ENCODE results near the gene SLC16A13. TPM values are rescaled to one million over a fixed set of nuclear protein-coding genes. Genes with fewer than 3 reads are reported as not detected.

Gene SLC16A13
- total RNA-seq, 1 donor from 2014 or later = 3.4 TPM

- Histone ChIP-seq H3K4me3 (ENCODE audit: low read depth, low read length) (no peak overlapping the region), H3K36me3 (ENCODE audit: control insufficient read depth, insufficient read depth, low read length) (no peaks in the 10 kb centered on the region), H3K27me3 (ENCODE audit: control insufficient read depth, insufficient read depth, low read length) (peaks cover 5% of the 10 kb centered on the region)
- no peak for DNase-seq (ENCODE audit: low read depth)
- TF ChIP-seq, protein P1, sequence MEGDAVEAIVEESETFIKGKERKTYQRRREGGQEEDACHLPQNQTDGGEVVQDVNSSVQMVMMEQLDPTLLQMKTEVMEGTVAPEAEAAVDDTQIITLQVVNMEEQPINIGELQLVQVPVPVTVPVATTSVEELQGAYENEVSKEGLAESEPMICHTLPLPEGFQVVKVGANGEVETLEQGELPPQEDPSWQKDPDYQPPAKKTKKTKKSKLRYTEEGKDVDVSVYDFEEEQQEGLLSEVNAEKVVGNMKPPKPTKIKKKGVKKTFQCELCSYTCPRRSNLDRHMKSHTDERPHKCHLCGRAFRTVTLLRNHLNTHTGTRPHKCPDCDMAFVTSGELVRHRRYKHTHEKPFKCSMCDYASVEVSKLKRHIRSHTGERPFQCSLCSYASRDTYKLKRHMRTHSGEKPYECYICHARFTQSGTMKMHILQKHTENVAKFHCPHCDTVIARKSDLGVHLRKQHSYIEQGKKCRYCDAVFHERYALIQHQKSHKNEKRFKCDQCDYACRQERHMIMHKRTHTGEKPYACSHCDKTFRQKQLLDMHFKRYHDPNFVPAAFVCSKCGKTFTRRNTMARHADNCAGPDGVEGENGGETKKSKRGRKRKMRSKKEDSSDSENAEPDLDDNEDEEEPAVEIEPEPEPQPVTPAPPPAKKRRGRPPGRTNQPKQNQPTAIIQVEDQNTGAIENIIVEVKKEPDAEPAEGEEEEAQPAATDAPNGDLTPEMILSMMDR (IDR thresholded peaks at IDR 0.05; ENCODE audit: insufficient read depth, low read length, poor library complexity, severe bottlenecking) = no peak
Measured at GRCh38 chr17:7077911-7078546, 42.2 kb downstream of the SLC16A13 start.

- Histone ChIP-seq H3K4me3 (ENCODE audit: low read depth, low read length) (no peak overlapping the region), H3K36me3 (ENCODE audit: control insufficient read depth, insufficient read depth, low read length) (no peaks in the 10 kb centered on the region), H3K27me3 (ENCODE audit: control insufficient read depth, insufficient read depth, low read length) (peaks cover 5% of the 10 kb centered on the region)
- TF ChIP-seq, protein P1 (IDR thresholded peaks at IDR 0.05; ENCODE audit: insufficient read depth, low read length, poor library complexity, severe bottlenecking) = no peak
- no peak for DNase-seq (ENCODE audit: low read depth)
Measured at GRCh38 chr17:7078711-7079110, 42.9 kb downstream of the SLC16A13 start.

GRCh38 chr17:7079581-7080455 is 44.0 kb downstream of the SLC16A13 start, which contains the start of gene CLEC10A:
Gene CLEC10A, minus strand, starts transcription at chr17:7080251. Its CDS starts 1,439 bp downstream, at chr17:7078812.
- Histone ChIP-seq H3K4me3 (ENCODE audit: low read depth, low read length) (no peak within 1 kb of the TSS), H3K36me3 (ENCODE audit: control insufficient read depth, insufficient read depth, low read length) (no peaks in the 10 kb centered on the region), H3K27me3 (ENCODE audit: control insufficient read depth, insufficient read depth, low read length) (peaks cover 2% of the 10 kb centered on the region)
- TF ChIP-seq, protein P1 (IDR thresholded peaks at IDR 0.05; ENCODE audit: insufficient read depth, low read length, poor library complexity, severe bottlenecking) = no peak
- no peak for DNase-seq (ENCODE audit: low read depth)

DNA sequence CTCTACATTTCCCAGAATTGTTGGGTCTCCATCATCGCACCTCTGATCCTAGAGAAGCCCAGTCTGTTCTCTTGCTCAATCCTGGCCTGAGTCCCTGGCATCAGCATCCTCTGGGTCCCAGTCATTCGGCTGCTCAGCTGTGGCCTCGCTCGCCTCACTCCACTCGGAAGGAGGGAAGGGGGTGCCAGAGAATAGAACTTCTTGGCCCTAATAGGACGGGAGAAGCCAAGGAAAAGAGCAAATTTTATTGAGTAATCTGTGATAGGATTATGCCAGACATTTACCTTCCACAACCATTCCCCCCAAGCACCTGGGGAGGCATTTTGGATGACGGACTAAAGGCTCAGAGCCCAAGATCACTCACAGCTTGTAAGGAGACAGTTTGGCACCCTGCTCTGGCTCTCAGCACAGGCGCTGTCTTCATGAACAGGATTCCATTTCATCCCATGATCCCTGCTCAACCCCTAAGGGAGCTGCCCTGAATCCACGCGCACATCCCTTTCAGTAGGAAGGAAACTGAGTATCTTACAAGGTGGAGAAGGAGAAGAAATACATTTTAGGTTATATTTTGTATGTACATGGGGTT is 44.7 kb downstream of the SLC16A13 start:
- no peak overlapping the region for H3K4me3 ChIP-seq (ENCODE audit: low read depth, low read length)
- H3K36me3 ChIP-seq (ENCODE audit: control insufficient read depth, insufficient read depth, low read length) = no peaks in the 10 kb centered on the region
- H3K27me3 ChIP-seq (ENCODE audit: control insufficient read depth, insufficient read depth, low read length) = peaks cover 2% of the 10 kb centered on the region
- no peak for DNase-seq (ENCODE audit: low read depth)
- TF ChIP-seq, protein P1 (IDR thresholded peaks at IDR 0.05; ENCODE audit: insufficient read depth, low read length, poor library complexity, severe bottlenecking) = no peak

DNA sequence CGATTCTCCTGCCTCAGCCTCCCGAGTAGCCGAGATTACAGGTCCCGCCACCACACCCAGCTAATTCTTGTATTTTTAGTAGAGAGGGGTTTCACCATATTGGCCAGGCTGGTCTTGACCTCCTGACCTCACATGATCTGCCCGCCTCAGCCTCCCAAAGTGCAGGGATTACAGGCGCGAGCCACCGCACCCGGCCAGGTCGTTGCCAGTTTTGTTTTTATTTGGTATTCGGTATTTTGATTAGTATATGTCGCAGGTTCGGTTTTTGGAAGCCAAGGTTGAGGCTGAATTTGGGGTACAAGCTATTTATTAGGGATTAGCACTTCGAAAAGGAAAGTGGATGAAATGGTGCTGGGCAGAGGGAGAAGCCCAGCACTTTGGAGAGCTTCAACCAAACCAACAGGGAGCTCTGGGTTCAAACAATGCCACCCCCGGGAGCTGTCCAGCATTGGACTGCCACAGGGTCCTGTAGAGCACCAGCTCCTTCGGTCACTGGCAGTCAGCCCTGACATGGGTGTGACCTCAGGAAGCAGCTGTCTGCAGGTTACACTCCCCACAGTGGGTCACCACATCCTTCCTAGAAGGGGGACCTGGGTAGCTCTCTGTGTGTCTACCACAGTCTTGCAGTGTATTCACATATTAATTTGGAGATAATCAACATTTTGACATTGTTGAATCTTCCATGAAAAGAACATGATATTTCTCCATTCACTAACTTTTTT is 45.7 kb downstream of the SLC16A13 start:
- TF ChIP-seq, protein P1 (IDR thresholded peaks at IDR 0.05; ENCODE audit: insufficient read depth, low read length, poor library complexity, severe bottlenecking) = no peak
- Histone ChIP-seq H3K27me3 (ENCODE audit: control insufficient read depth, insufficient read depth, low read length) (peaks cover 2% of the 10 kb centered on the region), H3K4me3 (ENCODE audit: low read depth, low read length) (no peak overlapping the region), H3K36me3 (ENCODE audit: control insufficient read depth, insufficient read depth, low read length) (no peaks in the 10 kb centered on the region)
- no peak for DNase-seq (ENCODE audit: low read depth)
